Measurements from ENCODE around the gene ASCC1.
A peak's percentile ranks its signal among the peaks of the same experiment; 100 is the strongest.

GRCh38 chr10:72162978-72163377 is 53.1 kb downstream of the ASCC1 start:
- TF ChIP-seq EZH2 (IDR thresholded peaks at IDR 0.05; ENCODE audit: borderline replicate concordance, low read depth, low read length, severe bottlenecking), result no peak
- TF ChIP-seq FOS (IDR thresholded peaks at IDR 0.05; ENCODE audit: borderline replicate concordance, insufficient read depth, low read length), result peak; percentile 30
- no peak for TF ChIP-seq POLR2A (IDR thresholded peaks at IDR 0.05; ENCODE audit: low read depth, low read length)
- TF ChIP-seq MYC (IDR thresholded peaks at IDR 0.05; ENCODE audit: low read depth, low read length), result no peak
